NCI-H526 (cell line): ENCODE data around the gene RNU1-1.
A peak's percentile ranks its signal among the peaks of the same experiment; 100 is the strongest.
"Not testable (repeated sequence)": the region's sequence is repeated elsewhere in the genome, so short reads cannot be mapped to it uniquely, and the experiment has no call there.

Experiments
- DNase-seq, 2 experiments: peaks; one replicate each; lab custom pipeline; 2025; lab: John Stamatoyannopoulos, UW

Gene RNU1-1

GRCh38 chr1:16521679-16522078, 7.6 kb upstream of the RNU1-1 start:
- DNase-seq, result not testable (repeated sequence)

GRCh38 chr1:16521288-16521583, 7.2 kb upstream of the RNU1-1 start:
- DNase-seq, result no peak

- not testable (repeated sequence) for DNase-seq
Measured at GRCh38 chr1:16520435-16521287, 6.6 kb upstream of the RNU1-1 start.

- not testable (repeated sequence) for DNase-seq
Measured at GRCh38 chr1:16519255-16519951, 5.3 kb upstream of the RNU1-1 start.

- DNase-seq, result not testable (repeated sequence)
Measured at GRCh38 chr1:16518913-16519254, 4.8 kb upstream of the RNU1-1 start.

- not testable (repeated sequence) for DNase-seq
Measured at GRCh38 chr1:16516694-16517410, 2.8 kb upstream of the RNU1-1 start.

- peak; percentile 98 to 99 for DNase-seq
Measured at GRCh38 chr1:16513412-16514106, 526 bp downstream of the RNU1-1 start.

- peak; percentile 55 to 95 for DNase-seq
Measured at GRCh38 chr1:16512624-16513411, 1.3 kb downstream of the RNU1-1 start.

- not testable (repeated sequence) for DNase-seq
Measured at GRCh38 chr1:16511926-16512325, 2.2 kb downstream of the RNU1-1 start.

- peak in 1 of 2 experiments; percentile 25 for DNase-seq
Measured at GRCh38 chr1:16508861-16509445, 5.1 kb downstream of the RNU1-1 start.

- not testable (repeated sequence) for DNase-seq
Measured at GRCh38 chr1:16506364-16507136, 7.5 kb downstream of the RNU1-1 start.

- DNase-seq, result not testable (repeated sequence)
Measured at GRCh38 chr1:16505870-16506269, 8.2 kb downstream of the RNU1-1 start.

- DNase-seq, result no peak
Measured at GRCh38 chr1:16503494-16503893, 10.6 kb downstream of the RNU1-1 start.

GRCh38 chr1:16501446-16501845, 12.6 kb downstream of the RNU1-1 start:
- DNase-seq, result not testable (repeated sequence)

GRCh38 chr1:16500975-16501374, 13.1 kb downstream of the RNU1-1 start:
- DNase-seq, result not testable (repeated sequence)

- not testable (repeated sequence) for DNase-seq
Measured at GRCh38 chr1:16500466-16500865, 13.6 kb downstream of the RNU1-1 start.

GRCh38 chr1:16498573-16499413, 15.3 kb downstream of the RNU1-1 start:
- peak; percentile 61 to 96 for DNase-seq

- DNase-seq, result not testable (repeated sequence)
Measured at GRCh38 chr1:16498047-16498446, 16.0 kb downstream of the RNU1-1 start.

GRCh38 chr1:16497474-16497904, 16.6 kb downstream of the RNU1-1 start:
- DNase-seq, result peak in 1 of 2 experiments; percentile 23
